Measurements from ENCODE around the gene KLF16. TPM values are rescaled to one million over a fixed set of nuclear protein-coding genes. Genes with fewer than 3 reads are reported as not detected.
A peak's percentile ranks its signal among the peaks of the same experiment; 100 is the strongest.

The KLF16 gene
- total RNA-seq, 1 donor = 7.3 TPM

- DNase-seq (ENCODE audit: low read depth) = no peak
- no peak overlapping the region for H3K4me3 ChIP-seq (ENCODE audit: low read depth, low read length)
- TF ChIP-seq, protein P1, sequence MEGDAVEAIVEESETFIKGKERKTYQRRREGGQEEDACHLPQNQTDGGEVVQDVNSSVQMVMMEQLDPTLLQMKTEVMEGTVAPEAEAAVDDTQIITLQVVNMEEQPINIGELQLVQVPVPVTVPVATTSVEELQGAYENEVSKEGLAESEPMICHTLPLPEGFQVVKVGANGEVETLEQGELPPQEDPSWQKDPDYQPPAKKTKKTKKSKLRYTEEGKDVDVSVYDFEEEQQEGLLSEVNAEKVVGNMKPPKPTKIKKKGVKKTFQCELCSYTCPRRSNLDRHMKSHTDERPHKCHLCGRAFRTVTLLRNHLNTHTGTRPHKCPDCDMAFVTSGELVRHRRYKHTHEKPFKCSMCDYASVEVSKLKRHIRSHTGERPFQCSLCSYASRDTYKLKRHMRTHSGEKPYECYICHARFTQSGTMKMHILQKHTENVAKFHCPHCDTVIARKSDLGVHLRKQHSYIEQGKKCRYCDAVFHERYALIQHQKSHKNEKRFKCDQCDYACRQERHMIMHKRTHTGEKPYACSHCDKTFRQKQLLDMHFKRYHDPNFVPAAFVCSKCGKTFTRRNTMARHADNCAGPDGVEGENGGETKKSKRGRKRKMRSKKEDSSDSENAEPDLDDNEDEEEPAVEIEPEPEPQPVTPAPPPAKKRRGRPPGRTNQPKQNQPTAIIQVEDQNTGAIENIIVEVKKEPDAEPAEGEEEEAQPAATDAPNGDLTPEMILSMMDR (IDR thresholded peaks at IDR 0.05; ENCODE audit: insufficient read depth, low read length) = no peak
Observed at GRCh38 chr19:1815605-1816529, 47.5 kb downstream of the KLF16 start.

DNA sequence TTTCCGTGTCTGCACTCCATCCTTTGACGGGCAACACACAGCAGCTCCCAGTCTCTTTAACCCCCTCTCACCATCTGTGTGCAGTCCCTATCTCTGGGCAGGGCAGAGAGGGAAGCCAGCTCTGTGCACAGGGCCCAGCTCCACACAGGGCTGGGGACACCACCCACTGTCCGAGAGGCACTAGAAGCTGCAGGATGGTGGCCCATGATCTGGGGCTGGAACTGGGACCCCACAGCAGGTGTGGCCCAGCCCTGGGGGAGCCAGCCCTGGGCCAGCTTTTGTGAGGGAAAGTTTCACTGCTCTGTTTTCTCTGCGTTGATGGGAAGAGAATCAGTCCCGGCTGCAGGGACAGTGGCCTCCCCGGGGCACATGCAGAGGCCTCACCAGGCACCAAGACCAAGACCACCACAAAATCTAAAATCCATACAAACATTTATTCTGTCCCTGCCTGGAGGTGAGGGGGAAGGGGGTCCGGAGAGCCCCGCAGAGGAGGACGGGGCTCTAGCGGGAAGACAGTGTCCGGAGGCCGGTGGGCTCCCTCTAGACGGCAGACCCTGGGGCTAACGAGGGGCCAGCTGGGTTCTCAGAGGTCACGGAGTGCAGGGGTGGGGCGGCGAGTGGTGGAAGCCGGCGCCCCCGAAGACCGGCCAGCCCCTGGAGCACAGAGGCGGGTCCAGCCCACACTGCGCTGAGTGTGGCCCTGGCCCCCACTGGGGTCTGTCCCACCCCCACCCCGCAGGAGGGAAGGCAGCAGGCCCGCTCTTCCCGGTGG lies 48.4 kb downstream of the KLF16 start:
- DNase-seq (ENCODE audit: low read depth) = no peak
- no peak overlapping the region for H3K4me3 ChIP-seq (ENCODE audit: low read depth, low read length)
- TF ChIP-seq, protein P1 (IDR thresholded peaks at IDR 0.05; ENCODE audit: insufficient read depth, low read length) = no peak

DNA sequence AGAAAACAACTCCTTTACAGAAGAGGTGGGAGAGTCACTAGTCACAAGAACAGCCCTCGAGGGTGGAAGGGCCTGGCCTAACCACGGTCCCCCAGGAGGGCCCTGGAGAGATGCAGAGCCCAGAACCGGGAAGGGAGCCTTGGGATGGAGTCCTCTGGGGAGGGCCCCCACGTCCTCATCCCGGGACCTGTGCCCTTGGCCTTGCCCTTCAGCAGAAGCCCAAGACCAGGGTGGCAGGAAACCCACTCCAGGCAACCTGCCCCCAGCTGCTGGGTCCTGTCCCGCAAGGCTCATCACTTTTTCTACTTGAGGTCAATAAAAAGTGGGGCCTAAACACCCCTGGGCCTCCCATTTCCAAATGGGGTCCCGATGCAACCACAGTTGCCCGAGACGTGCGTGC lies 49.0 kb downstream of the KLF16 start:
- TF ChIP-seq, protein P1 (IDR thresholded peaks at IDR 0.05; ENCODE audit: insufficient read depth, low read length) = no peak
- no peak for DNase-seq (ENCODE audit: low read depth)
- no peak overlapping the region for H3K4me3 ChIP-seq (ENCODE audit: low read depth, low read length)

DNA sequence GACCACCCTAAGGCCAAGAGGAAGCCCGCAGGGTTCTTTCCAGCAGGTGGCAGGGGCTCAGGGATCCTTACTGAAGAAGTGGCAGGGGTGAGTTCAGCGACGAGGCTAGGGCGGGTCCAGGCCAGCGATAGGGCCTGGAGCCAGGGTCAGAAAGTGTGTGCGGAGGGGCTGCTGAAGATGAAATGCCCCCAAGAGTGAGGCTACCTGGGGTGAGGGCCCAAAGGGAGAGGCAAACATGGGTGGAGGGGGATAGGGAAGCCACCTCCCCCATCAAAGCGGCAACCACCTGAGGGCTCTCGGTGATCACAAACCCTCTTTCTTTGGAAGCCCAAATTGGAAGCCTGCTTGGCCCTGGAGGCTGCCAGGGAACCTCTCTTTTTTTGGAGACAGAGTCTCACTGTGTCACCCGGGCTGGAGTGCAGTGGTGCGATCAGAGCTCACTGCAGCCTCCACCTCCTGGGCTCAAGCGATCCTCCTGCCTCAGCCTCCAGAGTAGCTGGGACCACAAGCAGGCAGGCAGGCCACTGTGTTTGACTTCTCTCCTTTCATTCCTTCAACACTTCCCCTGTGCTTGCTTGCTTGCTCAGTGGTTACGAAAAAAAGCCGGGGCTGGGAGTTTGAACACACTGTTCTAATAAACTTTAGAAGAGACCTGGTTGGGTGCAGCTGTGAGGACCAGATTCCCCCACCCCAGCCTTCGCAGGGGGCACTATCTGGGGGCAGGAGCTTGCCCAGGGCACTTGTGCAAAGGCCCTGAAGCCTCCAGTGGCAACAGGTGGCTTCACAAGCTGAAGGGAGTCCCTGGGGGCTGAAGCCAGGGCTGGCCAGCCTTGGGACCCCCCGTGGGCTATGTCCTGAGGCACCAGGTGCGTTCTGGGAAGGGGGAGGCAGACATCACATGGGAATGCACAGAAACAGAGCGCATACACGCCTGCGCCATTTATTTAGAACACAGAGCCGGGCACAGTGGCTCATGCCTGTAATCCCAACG lies 49.9 kb downstream of the KLF16 start:
- TF ChIP-seq, protein P1 (IDR thresholded peaks at IDR 0.05; ENCODE audit: insufficient read depth, low read length) = no peak
- DNase-seq (ENCODE audit: low read depth) = no peak
- peak overlapping the region; percentile 70 for H3K4me3 ChIP-seq (ENCODE audit: low read depth, low read length)

DNA sequence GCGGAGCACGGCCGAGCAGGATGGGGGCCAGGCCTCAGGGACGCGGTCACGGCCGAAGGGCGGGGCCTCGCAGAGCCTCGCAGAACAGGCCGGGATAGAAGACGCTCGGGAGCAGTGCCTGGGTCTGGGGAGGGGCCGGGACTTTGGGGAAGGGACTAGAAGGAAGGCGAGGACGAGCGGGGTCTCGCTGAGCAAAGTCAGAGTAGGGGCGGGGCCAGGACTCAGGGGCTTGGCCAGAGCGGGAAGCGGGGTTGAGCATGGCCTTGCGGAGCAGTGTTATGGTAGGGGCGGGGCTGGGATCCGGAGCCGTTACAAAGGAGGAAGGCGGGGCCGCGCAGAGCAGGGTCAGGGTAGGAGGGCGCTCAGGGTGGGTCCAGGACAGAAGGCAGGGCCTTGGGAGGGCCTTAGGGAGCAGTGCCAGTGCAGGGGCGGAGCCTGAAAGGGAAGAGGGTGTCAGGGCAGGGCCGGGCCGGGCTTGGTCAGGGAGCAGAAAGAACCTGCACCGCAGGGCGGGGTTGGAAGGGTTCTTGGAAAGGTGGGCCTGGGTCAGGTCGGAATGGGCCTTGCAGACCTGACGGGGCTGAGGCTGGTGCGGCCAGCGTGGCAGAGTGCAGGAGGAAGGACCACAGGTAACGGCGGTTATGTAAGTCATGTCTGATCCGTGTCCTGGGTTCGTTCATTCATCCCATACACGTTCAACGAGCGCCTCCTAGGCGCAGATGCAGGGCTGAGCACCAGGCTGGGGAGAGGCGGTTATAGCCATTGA lies 50.8 kb downstream of the KLF16 start:
- H3K4me3 ChIP-seq (ENCODE audit: low read depth, low read length) = peak overlapping the region; percentile 70
- TF ChIP-seq, protein P1 (IDR thresholded peaks at IDR 0.05; ENCODE audit: insufficient read depth, low read length) = peak; percentile 65
- peak; percentile 84 for DNase-seq (ENCODE audit: low read depth)
